Endodermal cell (in vitro differentiated cells): ENCODE data around the gene CLDN9. TPM values are rescaled to one million over a fixed set of nuclear protein-coding genes. Genes with fewer than 3 reads are reported as not detected.

Source experiments
- DNase-seq: peaks from one replicate; pipeline ENCODE4 v3.0.0-alpha.2; 2017
- H3K27ac ChIP-seq: 2 replicates; pipeline ENCODE4 v1.5.1; 2013; ENCODE audit warnings: mild to moderate bottlenecking, low read depth, low read length, moderate library complexity
- H3K27me3 ChIP-seq: 2 replicates; pipeline ENCODE4 v1.6.1; 2013; ENCODE audit warnings: mild to moderate bottlenecking, low read length, moderate library complexity; ENCODE audit not compliant: insufficient read depth, control insufficient read depth, poor library complexity, severe bottlenecking
- H3K36me3 ChIP-seq: 2 replicates; pipeline ENCODE4 v1.7.0; 2013; ENCODE audit warnings: mild to moderate bottlenecking, low read length, moderate library complexity; ENCODE audit not compliant: control insufficient read depth, insufficient read depth
- H3K4me1 ChIP-seq: one replicate; pipeline ENCODE4 v1.7.0; 2013; ENCODE audit warnings: low read length; ENCODE audit not compliant: control insufficient read depth, insufficient read depth
- H3K4me3 ChIP-seq: 2 replicates; pipeline ENCODE4 v1.5.1; 2013; ENCODE audit warnings: mild to moderate bottlenecking, low read length, moderate library complexity
- H3K9ac ChIP-seq: 2 replicates; pipeline ENCODE4 v1.6.1; 2013; ENCODE audit warnings: mild to moderate bottlenecking, low read length, moderate library complexity; ENCODE audit not compliant: poor library complexity, severe bottlenecking; ENCODE audit errors: extremely low read depth
- H3K9me3 ChIP-seq: 2 replicates; pipeline ENCODE4 v1.6.1; 2013; ENCODE audit warnings: mild to moderate bottlenecking, low read length, moderate library complexity; ENCODE audit not compliant: control insufficient read depth
- H3K27ac Mint-ChIP-seq: 2 replicates; pipeline ENCODE4 v1.8.0; 2020; ENCODE audit warnings: mixed read lengths
- H3K27me3 Mint-ChIP-seq: 2 replicates; pipeline ENCODE4 v1.8.0; 2021; ENCODE audit warnings: mild to moderate bottlenecking, mixed read lengths; ENCODE audit not compliant: insufficient read depth
- H3K36me3 Mint-ChIP-seq: 2 replicates; pipeline ENCODE4 v1.8.0; 2020; ENCODE audit warnings: low read depth, mixed read lengths
- H3K4me1 Mint-ChIP-seq: 2 replicates; pipeline ENCODE4 v1.8.0; 2020; ENCODE audit warnings: mixed read lengths
- H3K4me3 Mint-ChIP-seq: 2 replicates; pipeline ENCODE4 v1.8.0; 2020; ENCODE audit warnings: mild to moderate bottlenecking, moderate library complexity, mixed read lengths
- H3K9me3 Mint-ChIP-seq: 2 replicates; pipeline ENCODE4 v1.8.0; 2020; ENCODE audit warnings: mild to moderate bottlenecking, mixed read lengths
- CTCF ChIP-seq: fragments of 200-600 bp; sonication (generic); conservative IDR thresholded peaks from 2 replicates; pipeline ENCODE4 v1.5.0; 2021; ENCODE audit warnings: antibody characterized with exemption, mild to moderate bottlenecking
- WGBS, 2 experiments: methylation state at CpG; one replicate each; pipeline versions ENCODE4 v1.1.5 to v1.1.7; 2013; ENCODE audit warnings: missing lambda C conversion rate in 2 of 2, mixed read lengths in 1 of 2; ENCODE audit not compliant: insufficient coverage in 1 of 2, insufficient read length in 1 of 2; 5-methylcytosine and 5-hydroxymethylcytosine counted together
- total RNA-seq, 2 donors: library from RNA; stranded (reverse); fragmentation: NEBNext Ultra II Directional in 1 of 2; extraction: Animal tissue kit (Norgen Biotek cat#: 25700) in 1 of 2; gene quantifications; 2 replicates in 1 of 2; 3 replicates in 1 of 2; pipeline ENCODE4 v1.2.1, GENCODE V29; 2021

Gene CLDN9
- total RNA-seq, 2 donors from 2014 or later: 0.18 TPM; not detected in 1

- H3K27me3 Mint-ChIP-seq: peaks cover 2% of the 10 kb centered on the region
- H3K36me3 Mint-ChIP-seq: peaks cover 14% of the 10 kb centered on the region
- no peak for DNase-seq
- Histone ChIP-seq H3K36me3 (peaks cover 29% of the 10 kb centered on the region), H3K27ac (no peak overlapping the region), H3K9ac (no peak overlapping the region), H3K4me3 (no peak overlapping the region), H3K4me1 (peaks cover 9% of the 10 kb centered on the region), H3K27me3 (no peaks in the 10 kb centered on the region), H3K9me3 (no peaks in the 10 kb centered on the region)
- no peaks in the 10 kb centered on the region for H3K9me3 Mint-ChIP-seq
- peaks cover 4% of the 10 kb centered on the region for H3K4me1 Mint-ChIP-seq
- no peak overlapping the region for H3K4me3 Mint-ChIP-seq
- H3K27ac Mint-ChIP-seq: no peak overlapping the region
- WGBS, 2 experiments: 95 to 96% methylated on average over 9 to 17 of the region's 17 CpGs
- TF ChIP-seq CTCF: no peak
Observed at GRCh38 chr16:2973605-2974318, 39.0 kb upstream of the CLDN9 start.

DNA sequence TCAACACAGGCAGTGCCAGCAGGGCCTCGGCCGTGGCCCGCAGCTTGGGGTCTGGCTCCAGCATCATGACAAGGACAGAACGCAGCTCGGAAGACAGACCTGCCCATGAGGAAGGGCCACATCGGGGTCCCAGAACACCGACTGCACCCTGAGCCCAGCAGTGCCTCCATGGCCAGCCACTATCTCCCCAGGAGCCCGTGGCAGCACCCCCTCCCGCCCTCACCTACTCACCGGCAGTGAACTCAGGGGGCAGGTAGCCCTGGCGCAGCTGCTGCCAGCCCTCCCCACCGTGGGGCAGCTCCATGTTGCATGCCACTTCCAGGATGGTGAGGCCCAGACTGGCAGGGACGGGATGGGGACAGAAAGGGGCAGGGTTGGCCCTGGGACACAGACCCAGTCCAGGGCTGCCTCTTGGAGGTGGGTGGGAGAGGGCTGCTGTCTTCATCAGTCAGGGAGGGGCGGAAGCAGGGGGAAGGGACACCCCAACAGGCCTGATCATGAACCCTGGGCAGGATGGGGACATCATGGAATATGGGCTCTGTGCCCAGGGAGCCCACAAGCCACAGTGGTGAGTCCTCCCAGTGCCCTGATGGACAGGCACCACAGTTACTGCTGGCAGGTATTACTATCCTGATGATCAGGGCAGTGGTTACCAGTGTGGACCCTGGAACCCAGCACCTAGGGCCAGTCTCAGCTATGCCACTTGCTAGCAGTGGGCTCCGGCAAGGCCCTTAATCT is 38.2 kb upstream of the CLDN9 start:
- peaks cover 29% of the 10 kb centered on the region for H3K36me3 ChIP-seq

More for the DNA sequence above, 38.2 kb upstream of the CLDN9 start:
- H3K4me3 Mint-ChIP-seq: no peak overlapping the region
- no peak for DNase-seq
- H3K27ac Mint-ChIP-seq: no peak overlapping the region
- H3K9me3 ChIP-seq: no peaks in the 10 kb centered on the region
- H3K27me3 ChIP-seq: no peaks in the 10 kb centered on the region
- no peaks in the 10 kb centered on the region for H3K9me3 Mint-ChIP-seq
- no peak for TF ChIP-seq CTCF
- no peak overlapping the region for H3K9ac ChIP-seq
- peaks cover 16% of the 10 kb centered on the region for H3K36me3 Mint-ChIP-seq
- no peak overlapping the region for H3K4me3 ChIP-seq
- peaks cover 6% of the 10 kb centered on the region for H3K4me1 Mint-ChIP-seq
- H3K27ac ChIP-seq: no peak overlapping the region
- peaks cover 9% of the 10 kb centered on the region for H3K4me1 ChIP-seq
- no peaks in the 10 kb centered on the region for H3K27me3 Mint-ChIP-seq
- WGBS, 2 experiments: 93 to 96% methylated on average over 3 to 15 of the region's 15 CpGs
